ENCODE results near the gene OSTF1. TPM values are rescaled to one million over a fixed set of nuclear protein-coding genes. Genes with fewer than 3 reads are reported as not detected.

OSTF1 gene
- polyA plus RNA-seq, 1 donor from 2014 or later = 8.8 TPM

DNA sequence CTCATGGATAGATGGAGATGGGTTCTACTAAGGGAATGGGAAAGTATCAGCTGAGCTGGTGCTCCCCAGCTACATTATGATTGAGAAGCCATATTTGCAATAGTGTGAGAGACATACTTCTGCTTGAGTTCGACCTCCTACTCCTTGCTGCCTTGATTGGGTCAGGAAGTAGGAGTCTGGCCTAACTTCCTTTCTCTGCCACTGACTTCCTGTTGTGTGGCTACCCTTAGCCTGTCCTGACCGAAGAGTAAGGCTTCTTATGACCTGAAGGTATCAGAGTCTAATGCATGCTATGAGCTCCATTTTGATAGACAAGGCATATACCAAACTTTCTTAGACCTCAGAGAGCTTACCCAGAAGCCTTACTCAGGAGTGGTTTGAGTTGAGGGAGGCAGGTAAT, 53.9 kb downstream of the OSTF1 start:
- TF ChIP-seq CTCF (IDR thresholded peaks at IDR 0.05; ENCODE audit: poor library complexity, severe bottlenecking) (no peak), MXI1 (conservative IDR thresholded peaks at IDR 0.05; ENCODE audit: poor library complexity, severe bottlenecking) (no peak), EP300 (conservative IDR thresholded peaks at IDR 0.05; ENCODE audit: poor library complexity, severe bottlenecking) (no peak), POLR2AphosphoS5 (IDR thresholded peaks at IDR 0.05) (no peak), TAF1 (IDR thresholded peaks at IDR 0.05; ENCODE audit: low read depth) (no peak), RAD21 (conservative IDR thresholded peaks at IDR 0.05) (no peak), SMC3 (conservative IDR thresholded peaks at IDR 0.05; ENCODE audit: poor library complexity) (no peak), EZH2 (IDR thresholded peaks at IDR 0.05; ENCODE audit: borderline replicate concordance, insufficient read depth, low read length, poor library complexity, severe bottlenecking) (no peak)
- TF ChIP-seq, protein P1, sequence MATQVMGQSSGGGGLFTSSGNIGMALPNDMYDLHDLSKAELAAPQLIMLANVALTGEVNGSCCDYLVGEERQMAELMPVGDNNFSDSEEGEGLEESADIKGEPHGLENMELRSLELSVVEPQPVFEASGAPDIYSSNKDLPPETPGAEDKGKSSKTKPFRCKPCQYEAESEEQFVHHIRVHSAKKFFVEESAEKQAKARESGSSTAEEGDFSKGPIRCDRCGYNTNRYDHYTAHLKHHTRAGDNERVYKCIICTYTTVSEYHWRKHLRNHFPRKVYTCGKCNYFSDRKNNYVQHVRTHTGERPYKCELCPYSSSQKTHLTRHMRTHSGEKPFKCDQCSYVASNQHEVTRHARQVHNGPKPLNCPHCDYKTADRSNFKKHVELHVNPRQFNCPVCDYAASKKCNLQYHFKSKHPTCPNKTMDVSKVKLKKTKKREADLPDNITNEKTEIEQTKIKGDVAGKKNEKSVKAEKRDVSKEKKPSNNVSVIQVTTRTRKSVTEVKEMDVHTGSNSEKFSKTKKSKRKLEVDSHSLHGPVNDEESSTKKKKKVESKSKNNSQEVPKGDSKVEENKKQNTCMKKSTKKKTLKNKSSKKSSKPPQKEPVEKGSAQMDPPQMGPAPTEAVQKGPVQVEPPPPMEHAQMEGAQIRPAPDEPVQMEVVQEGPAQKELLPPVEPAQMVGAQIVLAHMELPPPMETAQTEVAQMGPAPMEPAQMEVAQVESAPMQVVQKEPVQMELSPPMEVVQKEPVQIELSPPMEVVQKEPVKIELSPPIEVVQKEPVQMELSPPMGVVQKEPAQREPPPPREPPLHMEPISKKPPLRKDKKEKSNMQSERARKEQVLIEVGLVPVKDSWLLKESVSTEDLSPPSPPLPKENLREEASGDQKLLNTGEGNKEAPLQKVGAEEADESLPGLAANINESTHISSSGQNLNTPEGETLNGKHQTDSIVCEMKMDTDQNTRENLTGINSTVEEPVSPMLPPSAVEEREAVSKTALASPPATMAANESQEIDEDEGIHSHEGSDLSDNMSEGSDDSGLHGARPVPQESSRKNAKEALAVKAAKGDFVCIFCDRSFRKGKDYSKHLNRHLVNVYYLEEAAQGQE (IDR thresholded peaks at IDR 0.05; ENCODE audit: borderline replicate concordance) = no peak
- H3F3A ChIP-seq (ENCODE audit: insufficient read depth, low read length, poor library complexity, severe bottlenecking) = no peaks in the 10 kb centered on the region
- H3K36me3 ChIP-seq (ENCODE audit: insufficient read depth, low read length) = no peaks in the 10 kb centered on the region
- H3K9ac ChIP-seq (ENCODE audit: low read length) = no peak overlapping the region
- H3K27me3 ChIP-seq (ENCODE audit: insufficient read depth, low read depth, low read length) = no peaks in the 10 kb centered on the region
- no peaks in the 10 kb centered on the region for H4K20me1 ChIP-seq (ENCODE audit: insufficient read depth)
- no peaks in the 10 kb centered on the region for H3K9me2 ChIP-seq (ENCODE audit: insufficient read depth, low read length)
- no peak overlapping the region for H3K4me2 ChIP-seq (ENCODE audit: low read length)
- no peak overlapping the region for H2AFZ ChIP-seq (ENCODE audit: low read depth, low read length)
- H3K27ac ChIP-seq (ENCODE audit: low read length) = no peak overlapping the region
- H3K4me3 ChIP-seq (ENCODE audit: low read length) = no peak overlapping the region
- H3K9me3 ChIP-seq (ENCODE audit: low read length) = no peaks in the 10 kb centered on the region
- no peaks in the 10 kb centered on the region for H3K79me2 ChIP-seq (replicated peaks; ENCODE audit: insufficient read depth, low read length)

- H3K79me2 ChIP-seq (replicated peaks; ENCODE audit: insufficient read depth, low read length) = no peaks in the 10 kb centered on the region
- no peak overlapping the region for H3K4me3 ChIP-seq (ENCODE audit: low read length)
- H2AFZ ChIP-seq (ENCODE audit: low read depth, low read length) = no peak overlapping the region
- H3K27me3 ChIP-seq (ENCODE audit: insufficient read depth, low read depth, low read length) = no peaks in the 10 kb centered on the region
- no peak overlapping the region for H3K27ac ChIP-seq (ENCODE audit: low read length)
- H3K9me3 ChIP-seq (ENCODE audit: low read length) = no peaks in the 10 kb centered on the region
- H3F3A ChIP-seq (ENCODE audit: insufficient read depth, low read length, poor library complexity, severe bottlenecking) = no peaks in the 10 kb centered on the region
- H3K4me2 ChIP-seq (ENCODE audit: low read length) = no peak overlapping the region
- no peaks in the 10 kb centered on the region for H3K36me3 ChIP-seq (ENCODE audit: insufficient read depth, low read length)
- no peak for TF ChIP-seq SMC3 (conservative IDR thresholded peaks at IDR 0.05; ENCODE audit: poor library complexity)
- no peak for TF ChIP-seq RAD21 (conservative IDR thresholded peaks at IDR 0.05)
- TF ChIP-seq POLR2AphosphoS5 (IDR thresholded peaks at IDR 0.05) = no peak
- TF ChIP-seq, protein P1 (IDR thresholded peaks at IDR 0.05; ENCODE audit: borderline replicate concordance) = no peak
- no peak for TF ChIP-seq EP300 (conservative IDR thresholded peaks at IDR 0.05; ENCODE audit: poor library complexity, severe bottlenecking)
- H3K9ac ChIP-seq (ENCODE audit: low read length) = no peak overlapping the region
- no peaks in the 10 kb centered on the region for H3K9me2 ChIP-seq (ENCODE audit: insufficient read depth, low read length)
- H4K20me1 ChIP-seq (ENCODE audit: insufficient read depth) = no peaks in the 10 kb centered on the region
Measured at GRCh38 chr9:75146229-75146628, 57.9 kb downstream of the OSTF1 start.
